HG02642 (cell line): ENCODE measurements around the gene GJB6.
"Not testable (repeated sequence)": the region's sequence is repeated elsewhere in the genome, so short reads cannot be mapped to it uniquely, and the experiment has no call there.

ENCODE experiments used
- ATAC-seq: cut with Tn5 transposase; IDR thresholded peaks from one replicate; pipeline ENCODE4 v1.9.1; 2021; ENCODE audit warnings: mild to moderate bottlenecking; ENCODE audit not compliant: unreplicated experiment, poor library complexity

Gene GJB6

GRCh38 chr13:20231839-20232555 is at the start of gene GJB6:
GJB6 (minus strand) TSS chr13:20232319; CDS start chr13:20223480, 8,839 bp downstream.
- no peak for ATAC-seq

GRCh38 chr13:20276901-20277300 is 44.8 kb upstream of the GJB6 start:
- not testable (repeated sequence) for ATAC-seq

DNA sequence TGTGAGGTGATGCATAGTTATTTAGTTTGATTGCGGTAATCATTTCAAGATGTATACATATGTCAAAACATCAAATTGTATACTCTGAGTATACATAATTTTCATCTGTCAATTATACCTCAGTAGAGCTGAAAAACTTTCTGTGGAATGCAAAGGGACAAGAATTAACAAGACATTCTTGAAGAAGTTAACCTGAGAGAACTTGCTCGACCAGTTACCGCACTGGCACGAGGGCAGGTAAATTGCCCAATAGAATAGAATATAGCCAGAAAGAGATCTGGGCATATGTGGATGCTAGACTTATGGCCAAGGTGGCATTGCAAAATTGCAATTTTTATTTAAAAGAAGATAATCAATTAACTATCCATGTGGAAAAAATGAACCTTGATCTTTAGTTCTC is 42.3 kb upstream of the GJB6 start:
- ATAC-seq: no peak

DNA sequence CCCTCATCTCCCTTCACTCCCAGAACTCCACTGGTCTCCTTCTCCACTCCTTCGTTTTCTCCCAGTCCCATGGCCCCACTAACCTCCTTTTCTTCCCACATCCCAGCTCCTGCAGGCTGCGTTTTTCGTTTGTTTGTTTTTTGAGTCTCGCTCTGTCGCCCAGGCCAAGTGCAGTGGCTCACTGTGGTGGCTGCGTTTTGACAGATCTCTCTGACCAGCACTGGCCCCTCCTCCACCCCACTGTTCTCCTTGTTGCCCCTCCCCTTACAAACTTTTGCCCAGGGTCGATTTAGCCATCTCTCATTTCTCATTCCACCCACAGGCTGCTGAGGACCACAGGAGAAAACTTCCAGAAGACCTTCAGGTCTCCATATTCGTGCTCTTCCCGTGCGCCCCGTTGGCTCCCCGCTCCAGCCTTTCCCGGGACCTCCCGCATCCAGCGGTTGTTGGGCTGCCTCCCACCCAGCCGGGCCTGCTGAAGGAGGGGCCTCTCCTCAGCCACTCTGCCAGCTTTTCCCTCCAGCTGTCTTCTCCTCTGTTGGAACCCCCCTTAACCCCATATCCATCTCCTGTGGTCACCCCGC is 40.6 kb upstream of the GJB6 start:
- no peak for ATAC-seq

- ATAC-seq: no peak
Observed at GRCh38 chr13:20272104-20272503, 40.0 kb upstream of the GJB6 start.

- no peak for ATAC-seq
Observed at GRCh38 chr13:20271441-20271840, 39.3 kb upstream of the GJB6 start.

- ATAC-seq: no peak
Observed at GRCh38 chr13:20270163-20270865, 38.2 kb upstream of the GJB6 start.

GRCh38 chr13:20264271-20265018 is 32.3 kb upstream of the GJB6 start:
- peak; percentile 98 for ATAC-seq

DNA sequence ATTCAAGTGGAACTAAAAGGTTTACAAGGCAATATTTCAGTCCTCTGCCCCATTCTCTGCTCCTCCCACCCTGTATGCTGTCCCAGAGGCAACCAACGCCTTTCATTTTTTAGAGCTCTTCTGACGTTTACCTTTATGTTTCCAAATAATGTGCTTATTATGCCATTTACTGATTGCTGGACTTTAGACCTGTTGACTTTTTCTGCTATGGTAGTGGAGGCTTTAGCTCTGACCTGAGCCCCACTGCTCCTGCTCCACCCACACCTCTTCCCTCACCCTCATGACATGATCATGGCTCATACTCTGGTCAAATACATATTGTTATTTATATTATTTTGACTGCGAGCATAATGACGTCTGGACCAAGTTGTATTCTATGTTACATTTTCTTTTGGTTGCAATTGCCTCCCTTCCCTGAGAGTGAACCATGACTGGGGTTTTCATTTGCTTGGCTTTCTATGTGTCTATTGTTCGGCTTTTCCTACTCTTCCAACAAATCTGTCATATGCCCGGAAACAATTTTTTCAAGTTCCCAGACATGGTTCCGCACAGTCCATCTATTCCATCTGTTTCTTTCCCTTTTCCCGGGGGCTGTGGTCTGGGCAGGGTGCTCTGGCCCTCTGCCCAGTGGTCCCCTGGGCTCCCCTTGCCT is 31.4 kb upstream of the GJB6 start:
- ATAC-seq: no peak

- no peak for ATAC-seq
Observed at GRCh38 chr13:20258963-20259288, 26.8 kb upstream of the GJB6 start.

- ATAC-seq: no peak
Observed at GRCh38 chr13:20258208-20258962, 26.3 kb upstream of the GJB6 start.

- no peak for ATAC-seq
Observed at GRCh38 chr13:20254076-20254475, 22.0 kb upstream of the GJB6 start.

DNA sequence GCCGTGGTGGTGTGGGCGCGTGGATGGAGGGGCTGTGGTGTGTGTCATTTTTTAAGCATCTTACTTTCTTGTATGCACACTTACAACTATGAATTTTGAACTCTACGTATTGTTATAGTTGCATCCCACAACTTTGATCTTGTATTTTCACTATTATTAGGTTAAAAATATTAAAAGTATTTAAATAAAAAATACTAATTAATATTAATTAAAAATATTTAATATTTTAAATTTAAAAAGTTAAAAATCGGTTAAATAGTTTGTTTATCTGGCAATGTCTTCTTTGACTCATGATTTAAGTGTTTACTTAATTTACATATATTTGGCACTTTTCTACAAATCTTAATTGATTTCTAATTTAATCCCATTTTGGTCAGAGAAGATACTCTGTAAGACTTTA is 17.8 kb upstream of the GJB6 start:
- no peak for ATAC-seq

- no peak for ATAC-seq
Observed at GRCh38 chr13:20247963-20248362, 15.8 kb upstream of the GJB6 start.

DNA sequence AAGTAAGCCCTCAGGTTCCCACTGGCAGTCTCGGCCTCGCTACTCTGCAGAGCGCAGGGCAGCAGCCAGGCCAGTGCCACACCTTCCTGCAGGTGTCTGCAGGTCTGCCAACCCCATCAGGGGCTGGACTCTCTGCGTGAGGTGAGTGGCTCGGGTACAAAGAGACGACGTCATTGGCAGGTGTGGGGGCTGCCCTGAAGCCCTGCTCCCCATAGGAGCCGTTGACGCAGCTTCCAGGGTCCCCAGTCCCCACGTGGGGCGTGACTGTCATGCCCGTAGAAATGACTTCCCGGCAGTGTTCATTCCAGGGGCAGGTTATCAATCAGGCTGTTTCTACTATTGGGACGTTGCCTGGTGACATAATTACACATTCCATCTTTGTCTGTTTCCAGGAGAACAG is 15.3 kb upstream of the GJB6 start:
- no peak for ATAC-seq

DNA sequence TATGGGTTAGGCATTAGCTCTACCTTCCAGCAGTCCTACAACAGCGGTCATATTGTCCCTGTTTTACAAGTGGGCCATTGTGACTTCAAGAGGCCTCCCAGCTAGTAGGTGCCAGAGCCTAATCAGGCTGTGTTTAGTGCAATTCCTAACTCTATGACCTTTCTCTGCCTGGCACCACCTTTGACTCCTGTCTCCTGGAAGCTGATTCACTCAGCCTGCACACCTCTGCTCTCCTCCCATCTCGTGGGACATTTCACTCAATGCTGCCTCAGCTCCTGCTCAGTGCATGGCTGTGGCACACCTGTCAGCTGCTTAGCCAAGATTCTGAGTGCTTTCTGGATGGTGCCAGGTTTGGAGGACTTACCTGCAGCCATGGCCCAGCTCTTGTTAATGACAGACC is 9.5 kb upstream of the GJB6 start:
- ATAC-seq: no peak

DNA sequence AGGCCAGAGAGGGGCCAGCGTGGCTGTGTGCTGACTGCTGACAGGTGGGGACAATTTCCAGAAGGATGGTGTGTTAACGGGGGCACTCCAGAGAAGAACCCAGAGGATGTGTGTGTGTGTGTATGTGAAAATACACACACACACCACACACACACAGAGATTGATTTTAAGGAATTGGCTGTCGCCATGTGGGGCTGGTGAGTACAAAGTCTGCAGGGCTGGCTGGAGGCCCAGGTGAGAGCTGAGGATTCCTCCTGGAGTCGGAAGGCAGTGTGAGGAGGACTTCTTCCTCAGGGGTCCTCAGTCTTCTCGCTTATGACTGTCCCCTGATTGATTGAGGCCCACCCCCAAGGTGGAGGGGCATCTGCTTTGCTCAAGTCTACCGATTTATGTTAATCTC is 7.6 kb upstream of the GJB6 start:
- no peak for ATAC-seq

DNA sequence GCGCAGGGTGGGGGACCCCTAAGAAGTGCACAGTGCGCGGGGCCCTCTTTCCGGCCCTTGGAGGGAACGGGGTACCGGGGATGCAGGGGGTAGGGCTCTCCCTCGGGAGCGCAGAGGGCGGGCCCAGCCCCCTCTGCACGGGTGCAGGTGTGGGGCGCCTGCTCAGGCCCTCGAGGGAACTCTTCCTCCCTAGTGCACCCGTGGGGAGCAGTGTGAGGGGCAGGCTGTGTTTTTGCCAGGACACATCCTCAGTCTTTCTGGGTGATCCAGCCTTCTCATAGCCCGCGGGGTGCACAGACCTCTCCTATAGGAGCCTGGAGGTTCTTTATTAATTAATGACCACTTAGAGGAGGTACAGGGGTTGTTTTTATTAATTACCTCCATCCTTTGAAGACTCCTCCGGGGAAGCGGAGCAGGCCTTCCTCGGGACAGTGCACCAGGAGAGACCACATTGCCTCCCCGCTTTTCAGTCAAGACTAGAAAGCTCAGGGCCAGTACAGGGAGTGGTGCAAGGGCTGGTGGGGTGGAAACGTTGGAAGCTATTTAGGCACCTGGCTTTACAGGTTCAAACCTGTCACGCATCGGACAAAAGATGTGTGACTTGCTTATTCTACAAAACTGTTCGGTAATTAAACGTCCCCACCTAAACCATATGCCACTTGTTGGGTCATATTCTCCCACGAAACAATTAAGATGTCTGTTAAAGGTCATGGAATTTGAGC is 598 bp upstream of the GJB6 start:
- no peak for ATAC-seq
